ENCODE data around the gene ALG8.

ALG8 gene

DNA sequence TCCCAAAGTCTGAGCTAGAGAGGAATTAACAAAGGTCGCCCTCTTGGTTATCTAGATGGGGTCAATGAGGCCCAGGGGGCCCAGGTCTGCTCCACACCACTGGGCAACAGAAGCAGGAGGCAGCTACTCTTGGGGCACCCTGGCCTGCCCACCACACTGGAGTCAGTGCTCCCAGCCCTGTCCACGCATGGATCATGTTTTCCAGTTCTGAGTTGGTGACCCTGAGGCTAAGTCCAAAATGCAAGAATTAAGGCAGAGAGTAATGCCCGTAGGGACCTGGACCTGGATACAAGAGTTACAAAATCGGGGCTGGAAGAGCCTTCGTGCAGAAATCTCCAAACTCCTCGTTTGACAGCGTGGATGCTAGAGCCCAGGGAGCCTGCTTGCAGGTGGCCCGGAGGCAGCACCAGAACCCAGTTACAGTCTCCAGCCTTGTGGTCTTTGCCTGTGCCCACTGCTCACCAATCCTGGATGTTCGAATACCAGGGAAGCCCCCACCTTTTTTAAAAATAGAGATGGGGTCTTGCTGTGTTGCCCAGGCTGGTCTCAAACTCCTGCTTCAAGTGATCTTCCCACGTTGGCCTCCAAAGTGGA lies 81.9 kb downstream of the ALG8 start:
- TF ChIP-seq, protein P1, sequence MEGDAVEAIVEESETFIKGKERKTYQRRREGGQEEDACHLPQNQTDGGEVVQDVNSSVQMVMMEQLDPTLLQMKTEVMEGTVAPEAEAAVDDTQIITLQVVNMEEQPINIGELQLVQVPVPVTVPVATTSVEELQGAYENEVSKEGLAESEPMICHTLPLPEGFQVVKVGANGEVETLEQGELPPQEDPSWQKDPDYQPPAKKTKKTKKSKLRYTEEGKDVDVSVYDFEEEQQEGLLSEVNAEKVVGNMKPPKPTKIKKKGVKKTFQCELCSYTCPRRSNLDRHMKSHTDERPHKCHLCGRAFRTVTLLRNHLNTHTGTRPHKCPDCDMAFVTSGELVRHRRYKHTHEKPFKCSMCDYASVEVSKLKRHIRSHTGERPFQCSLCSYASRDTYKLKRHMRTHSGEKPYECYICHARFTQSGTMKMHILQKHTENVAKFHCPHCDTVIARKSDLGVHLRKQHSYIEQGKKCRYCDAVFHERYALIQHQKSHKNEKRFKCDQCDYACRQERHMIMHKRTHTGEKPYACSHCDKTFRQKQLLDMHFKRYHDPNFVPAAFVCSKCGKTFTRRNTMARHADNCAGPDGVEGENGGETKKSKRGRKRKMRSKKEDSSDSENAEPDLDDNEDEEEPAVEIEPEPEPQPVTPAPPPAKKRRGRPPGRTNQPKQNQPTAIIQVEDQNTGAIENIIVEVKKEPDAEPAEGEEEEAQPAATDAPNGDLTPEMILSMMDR (IDR thresholded peaks at IDR 0.05; ENCODE audit: extremely low read depth, insufficient read depth, missing control alignments) = no peak
- in situ Hi-C loops (cut with MboI; ENCODE audit: low pct_unique_long_range_greater_than_20kb, low sequenced_read_pairs, unreplicated experiment) = no loop called here
- DNase-seq (ENCODE audit: low spot score) = no peak

DNA sequence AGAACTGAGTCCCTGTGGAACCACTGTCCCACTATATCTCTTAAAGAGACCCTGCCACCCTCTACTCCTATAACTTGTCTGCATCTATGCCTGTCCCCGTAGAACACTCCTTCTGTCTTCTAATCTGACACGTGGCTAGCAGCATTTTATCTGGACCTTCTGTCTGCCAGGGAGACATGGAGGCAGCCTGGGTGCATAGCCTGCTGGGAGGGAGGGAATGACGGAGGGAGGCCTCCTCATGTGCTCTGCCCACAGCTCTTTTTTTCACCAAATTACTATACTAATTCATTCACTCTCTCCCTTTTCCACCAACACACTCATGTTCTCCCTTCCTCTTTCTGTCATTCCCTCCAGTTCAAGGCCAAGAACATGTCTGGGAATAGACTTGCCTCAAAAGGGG lies 83.3 kb downstream of the ALG8 start:
- no peak for DNase-seq (ENCODE audit: low spot score)
- TF ChIP-seq, protein P1 (IDR thresholded peaks at IDR 0.05; ENCODE audit: extremely low read depth, insufficient read depth, missing control alignments) = no peak
- in situ Hi-C loops (cut with MboI; ENCODE audit: low pct_unique_long_range_greater_than_20kb, low sequenced_read_pairs, unreplicated experiment) = no loop called here

DNA sequence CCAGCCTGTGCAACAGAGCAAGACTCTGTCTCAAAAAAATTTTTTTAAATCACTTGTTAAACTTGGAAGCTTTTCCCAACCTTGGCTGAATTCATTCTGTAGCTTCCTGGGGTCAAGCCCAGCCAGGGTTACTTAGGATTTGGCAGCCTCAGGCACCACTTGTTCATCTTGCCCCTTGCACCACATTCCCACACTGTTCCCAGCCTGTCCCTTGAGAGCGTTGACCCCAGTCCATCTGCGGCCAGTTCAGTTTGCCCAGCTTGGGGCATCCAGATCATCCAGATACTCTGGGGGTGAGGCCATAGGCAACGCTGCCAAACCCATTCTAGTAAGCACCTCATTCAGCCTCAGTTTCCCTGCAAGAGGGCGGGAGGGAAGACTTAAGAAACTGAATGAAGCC lies 84.5 kb downstream of the ALG8 start:
- in situ Hi-C loops (cut with MboI; ENCODE audit: low pct_unique_long_range_greater_than_20kb, low sequenced_read_pairs, unreplicated experiment) = no loop called here
- TF ChIP-seq, protein P1 (IDR thresholded peaks at IDR 0.05; ENCODE audit: extremely low read depth, insufficient read depth, missing control alignments) = no peak
- no peak for DNase-seq (ENCODE audit: low spot score)

DNA sequence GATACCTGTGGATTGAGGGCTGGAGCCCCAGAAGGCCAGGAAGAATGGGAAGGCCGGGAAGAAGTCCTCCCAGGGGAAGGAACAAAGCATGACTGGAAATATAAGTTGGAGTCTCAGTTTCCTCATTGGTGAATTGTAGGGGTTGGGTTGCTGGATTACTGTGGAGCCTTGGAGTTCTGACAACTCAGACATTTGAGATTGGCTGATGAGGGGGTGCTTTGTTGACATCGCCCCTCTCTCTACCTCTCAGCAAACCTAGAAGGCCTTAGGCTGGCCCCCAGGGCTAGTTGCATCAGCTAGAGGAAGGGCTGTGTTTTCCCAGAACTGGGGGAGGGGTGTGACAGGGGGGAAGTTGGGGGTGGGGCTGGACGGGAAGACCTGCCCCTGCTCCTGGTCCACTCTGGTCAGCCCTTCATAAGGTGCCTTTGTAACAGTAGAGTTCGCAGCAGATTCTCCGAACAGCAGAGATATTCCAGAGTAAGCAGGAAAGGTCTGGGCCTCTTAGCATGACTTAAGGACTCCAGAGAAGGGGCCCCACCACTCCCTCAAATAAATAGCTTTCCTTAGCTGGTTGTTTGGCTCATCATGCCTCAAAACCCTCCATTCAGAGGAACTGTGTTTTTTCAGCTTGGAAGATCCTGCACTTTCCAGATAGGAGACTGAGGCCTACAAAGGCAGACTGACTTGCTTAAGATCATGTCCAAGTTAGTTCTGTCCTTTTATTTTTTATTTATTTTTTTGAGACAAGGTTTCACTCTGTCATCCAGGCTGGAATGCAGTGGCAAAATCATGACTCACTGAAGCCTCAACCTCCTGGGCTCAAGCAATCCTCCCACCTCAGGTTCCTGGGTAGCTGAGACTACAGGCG lies 88.2 kb downstream of the ALG8 start:
- TF ChIP-seq, protein P1 (IDR thresholded peaks at IDR 0.05; ENCODE audit: extremely low read depth, insufficient read depth, missing control alignments) = no peak
- DNase-seq (ENCODE audit: low spot score) = no peak
- in situ Hi-C loops (cut with MboI; ENCODE audit: low pct_unique_long_range_greater_than_20kb, low sequenced_read_pairs, unreplicated experiment) = no loop called here

Measured in GM13977 (cell line).